ENCODE data around the gene ING2. TPM values are rescaled to one million over a fixed set of nuclear protein-coding genes. Genes with fewer than 3 reads are reported as not detected.

ING2 gene
- total and polyA plus RNA-seq, 2 of the 8 experiments (the other 6 are each of a cell fraction or from before 2014, with no cell fraction given), result 5.1 to 16.1 TPM

DNA sequence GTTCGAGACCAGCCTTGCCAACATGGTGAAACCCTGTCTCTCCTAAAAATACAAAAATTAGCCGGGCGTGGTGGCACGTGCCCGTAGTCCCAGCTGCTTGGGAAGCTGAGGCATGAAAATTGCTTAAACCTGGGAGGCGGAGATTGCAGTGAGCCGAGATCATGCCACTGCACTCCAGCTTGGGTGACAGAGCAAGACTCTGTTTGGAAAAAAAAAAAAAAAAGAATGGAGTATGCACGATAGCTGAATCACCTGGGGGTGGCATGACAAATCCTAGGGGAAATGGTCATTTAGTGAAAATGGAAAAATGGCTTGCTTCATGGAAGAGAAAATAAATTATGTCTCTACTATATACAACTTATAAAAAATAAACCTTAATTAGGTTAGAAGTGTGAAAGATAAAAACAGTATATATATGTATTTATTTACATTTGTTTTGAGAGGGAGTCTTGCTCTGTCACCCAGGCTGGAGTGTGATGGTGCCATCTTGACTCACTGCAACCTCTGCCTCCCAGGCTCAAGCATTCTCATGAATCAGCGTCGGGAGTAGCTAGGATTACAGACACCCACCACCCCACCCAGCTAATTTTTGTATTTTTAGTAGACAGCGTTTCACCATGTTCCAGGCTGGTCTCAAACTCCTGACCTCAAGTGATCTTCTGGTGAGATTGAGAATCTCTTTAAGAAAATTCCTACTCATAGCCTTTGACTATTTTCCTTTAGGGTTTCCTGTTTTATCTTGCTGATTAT lies 19.3 kb upstream of the ING2 start (continued):
- TF ChIP-seq HDAC6 (IDR thresholded peaks at IDR 0.05; ENCODE audit: low read depth, low read length), result no peak
- no peak for TF ChIP-seq SP2 (IDR thresholded peaks at IDR 0.05; ENCODE audit: low read length)
- no peak for TF ChIP-seq USF2 (IDR thresholded peaks at IDR 0.05; ENCODE audit: low read length)
- no peak for TF ChIP-seq RFX5 (IDR thresholded peaks at IDR 0.05; ENCODE audit: borderline replicate concordance, low read depth, low read length)
- TF ChIP-seq SIRT6 (IDR thresholded peaks at IDR 0.05; ENCODE audit: low read length), result no peak
- no peak for TF ChIP-seq JUN (IDR thresholded peaks at IDR 0.05; ENCODE audit: low read depth, low read length)
- TF ChIP-seq HDAC2 (IDR thresholded peaks at IDR 0.05; ENCODE audit: borderline replicate concordance in 1 of 2, low read depth in 2 of 2, low read length in 2 of 2), result no peak
- TF ChIP-seq CEBPB (IDR thresholded peaks at IDR 0.05; ENCODE audit: low read depth, low read length), result no peak

All from H1 (cell line).